Activated CD8-positive, alpha-beta memory T cell treated with anti-CD3 and anti-CD28 coated beads, Interleukin-2, amount 50 U/mL, for 48 hours (primary cell): ENCODE results near the gene MED9.
A peak's percentile ranks its signal among the peaks of the same experiment; 100 is the strongest.
"Not testable (repeated sequence)": the region's sequence is repeated elsewhere in the genome, so short reads cannot be mapped to it uniquely, and the experiment has no call there.

Source experiments
- DNase-seq: peaks from one replicate; pipeline ENCODE4 v3.0.0-alpha.2; 2020

MED9 gene

GRCh38 chr17:17476865-17477467, at the start of gene MED9:
Gene MED9, plus strand, starts transcription at chr17:17477000. Its CDS starts 42 bp downstream, at chr17:17477042.
- peak; percentile 99 for DNase-seq

GRCh38 chr17:17429222-17429621, 47.6 kb upstream of the MED9 start:
- no peak for DNase-seq

- DNase-seq = not testable (repeated sequence)
Observed at GRCh38 chr17:17430924-17431323, 45.9 kb upstream of the MED9 start.

- DNase-seq = no peak
Observed at GRCh38 chr17:17431605-17432004, 45.2 kb upstream of the MED9 start.

GRCh38 chr17:17433000-17433703, 43.6 kb upstream of the MED9 start:
- no peak for DNase-seq

- no peak for DNase-seq
Observed at GRCh38 chr17:17434477-17434876, 42.3 kb upstream of the MED9 start.

- DNase-seq = no peak
Observed at GRCh38 chr17:17435323-17435722, 41.5 kb upstream of the MED9 start.

- no peak for DNase-seq
Observed at GRCh38 chr17:17437461-17437860, 39.3 kb upstream of the MED9 start.

- DNase-seq = no peak
Observed at GRCh38 chr17:17437893-17438292, 38.9 kb upstream of the MED9 start.

GRCh38 chr17:17440010-17440843, 36.6 kb upstream of the MED9 start:
- DNase-seq = peak; percentile 89

GRCh38 chr17:17440938-17441675, 35.7 kb upstream of the MED9 start:
- DNase-seq = no peak

GRCh38 chr17:17443173-17443572, 33.6 kb upstream of the MED9 start:
- no peak for DNase-seq

- DNase-seq = no peak
Observed at GRCh38 chr17:17445296-17445924, 31.4 kb upstream of the MED9 start.

GRCh38 chr17:17445925-17446665, 30.7 kb upstream of the MED9 start:
- DNase-seq = no peak

GRCh38 chr17:17446666-17447155, 30.1 kb upstream of the MED9 start:
- no peak for DNase-seq

- DNase-seq = no peak
Observed at GRCh38 chr17:17447264-17447663, 29.5 kb upstream of the MED9 start.

GRCh38 chr17:17448076-17448475, 28.7 kb upstream of the MED9 start:
- no peak for DNase-seq

- DNase-seq = no peak
Observed at GRCh38 chr17:17448723-17449122, 28.1 kb upstream of the MED9 start.

- no peak for DNase-seq
Observed at GRCh38 chr17:17453088-17453487, 23.7 kb upstream of the MED9 start.

- no peak for DNase-seq
Observed at GRCh38 chr17:17454276-17454675, 22.5 kb upstream of the MED9 start.

- DNase-seq = not testable (repeated sequence)
Observed at GRCh38 chr17:17454700-17455099, 22.1 kb upstream of the MED9 start.

GRCh38 chr17:17455173-17455572, 21.6 kb upstream of the MED9 start:
- DNase-seq = no peak
